GM12864 (cell line): ENCODE results near the gene BIRC3.
A peak's percentile ranks its signal among the peaks of the same experiment; 100 is the strongest.

ENCODE experiments used
- DNase-seq: peaks from one replicate; pipeline ENCODE4 v3.0.0-alpha.2; 2011; ENCODE audit warnings: low read depth
- H3K4me3 ChIP-seq: 2 replicates; pipeline ENCODE4 v1.5.1; 2011; ENCODE audit warnings: mild to moderate bottlenecking, low read depth, low read length, control low read depth
- TF ChIP-seq, protein P1 (sequence below): IDR thresholded peaks from 2 replicates; pipeline ENCODE4 v1.5.1; 2011; ENCODE audit warnings: low read depth, mild to moderate bottlenecking, moderate library complexity, low read length, control low read depth, inconsistent platforms; ENCODE audit errors: missing control alignments

Gene BIRC3

DNA sequence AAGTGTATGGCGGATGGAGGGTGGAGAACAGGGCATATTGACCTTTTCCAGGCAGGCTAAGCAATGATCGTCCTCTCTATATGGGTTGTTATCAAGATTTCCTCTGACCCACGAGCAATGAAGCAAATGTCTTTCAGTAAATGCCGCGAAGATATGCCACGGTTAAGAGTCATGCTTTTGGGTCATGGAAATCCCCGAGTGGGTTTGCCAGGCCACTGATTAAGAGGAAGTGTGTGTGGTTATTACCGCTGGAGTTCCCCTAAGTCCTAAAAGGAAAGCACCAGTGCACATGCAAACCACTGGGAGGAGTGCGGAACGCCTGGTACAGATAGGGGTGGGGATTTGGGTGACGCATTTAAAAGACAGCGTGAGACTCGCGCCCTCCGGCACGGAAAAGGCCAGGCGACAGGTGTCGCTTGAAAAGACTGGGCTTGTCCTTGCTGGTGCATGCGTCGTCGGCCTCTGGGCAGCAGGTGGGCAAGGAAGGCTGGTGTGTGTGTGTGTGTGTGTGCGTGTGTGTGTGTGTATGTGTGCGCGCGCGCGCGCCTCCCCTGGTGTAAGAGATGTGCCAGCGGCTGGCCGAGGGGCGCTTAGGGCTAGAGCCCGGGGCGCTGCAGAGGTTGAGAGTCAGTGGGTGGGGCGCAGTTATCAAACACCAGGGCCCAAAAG, at the start of gene BIRC3:
BIRC3 (plus strand) TSS at position 386 of the 669 bp plus-strand sequence. CDS start 7,026 bp downstream, outside the sequence.
- peak; percentile 99 for DNase-seq
- TF ChIP-seq, protein P1, sequence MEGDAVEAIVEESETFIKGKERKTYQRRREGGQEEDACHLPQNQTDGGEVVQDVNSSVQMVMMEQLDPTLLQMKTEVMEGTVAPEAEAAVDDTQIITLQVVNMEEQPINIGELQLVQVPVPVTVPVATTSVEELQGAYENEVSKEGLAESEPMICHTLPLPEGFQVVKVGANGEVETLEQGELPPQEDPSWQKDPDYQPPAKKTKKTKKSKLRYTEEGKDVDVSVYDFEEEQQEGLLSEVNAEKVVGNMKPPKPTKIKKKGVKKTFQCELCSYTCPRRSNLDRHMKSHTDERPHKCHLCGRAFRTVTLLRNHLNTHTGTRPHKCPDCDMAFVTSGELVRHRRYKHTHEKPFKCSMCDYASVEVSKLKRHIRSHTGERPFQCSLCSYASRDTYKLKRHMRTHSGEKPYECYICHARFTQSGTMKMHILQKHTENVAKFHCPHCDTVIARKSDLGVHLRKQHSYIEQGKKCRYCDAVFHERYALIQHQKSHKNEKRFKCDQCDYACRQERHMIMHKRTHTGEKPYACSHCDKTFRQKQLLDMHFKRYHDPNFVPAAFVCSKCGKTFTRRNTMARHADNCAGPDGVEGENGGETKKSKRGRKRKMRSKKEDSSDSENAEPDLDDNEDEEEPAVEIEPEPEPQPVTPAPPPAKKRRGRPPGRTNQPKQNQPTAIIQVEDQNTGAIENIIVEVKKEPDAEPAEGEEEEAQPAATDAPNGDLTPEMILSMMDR = peak; percentile 30
- peak within 1 kb of the TSS; percentile 79 for H3K4me3 ChIP-seq

DNA sequence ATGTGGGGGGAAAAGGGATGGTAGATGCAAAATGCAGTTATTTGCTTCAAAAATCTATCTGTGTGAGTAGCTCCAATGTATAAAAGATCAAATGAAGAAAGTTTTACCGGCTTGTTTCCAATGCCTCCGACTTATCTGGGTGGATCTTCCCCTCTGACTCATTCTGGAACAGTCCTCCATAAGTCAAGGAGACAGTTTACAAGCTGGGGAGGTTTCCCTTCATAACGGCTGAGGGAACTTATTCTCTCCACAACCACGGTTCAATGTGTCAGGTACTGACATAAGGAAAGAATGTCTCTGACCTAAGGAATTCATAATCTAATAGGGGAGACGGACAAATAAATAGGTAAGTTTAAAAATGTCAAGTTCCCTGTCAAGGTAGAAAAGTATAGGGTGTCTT, 49.7 kb upstream of the BIRC3 start:
- no peak overlapping the region for H3K4me3 ChIP-seq
- DNase-seq = no peak
- TF ChIP-seq, protein P1 = no peak

DNA sequence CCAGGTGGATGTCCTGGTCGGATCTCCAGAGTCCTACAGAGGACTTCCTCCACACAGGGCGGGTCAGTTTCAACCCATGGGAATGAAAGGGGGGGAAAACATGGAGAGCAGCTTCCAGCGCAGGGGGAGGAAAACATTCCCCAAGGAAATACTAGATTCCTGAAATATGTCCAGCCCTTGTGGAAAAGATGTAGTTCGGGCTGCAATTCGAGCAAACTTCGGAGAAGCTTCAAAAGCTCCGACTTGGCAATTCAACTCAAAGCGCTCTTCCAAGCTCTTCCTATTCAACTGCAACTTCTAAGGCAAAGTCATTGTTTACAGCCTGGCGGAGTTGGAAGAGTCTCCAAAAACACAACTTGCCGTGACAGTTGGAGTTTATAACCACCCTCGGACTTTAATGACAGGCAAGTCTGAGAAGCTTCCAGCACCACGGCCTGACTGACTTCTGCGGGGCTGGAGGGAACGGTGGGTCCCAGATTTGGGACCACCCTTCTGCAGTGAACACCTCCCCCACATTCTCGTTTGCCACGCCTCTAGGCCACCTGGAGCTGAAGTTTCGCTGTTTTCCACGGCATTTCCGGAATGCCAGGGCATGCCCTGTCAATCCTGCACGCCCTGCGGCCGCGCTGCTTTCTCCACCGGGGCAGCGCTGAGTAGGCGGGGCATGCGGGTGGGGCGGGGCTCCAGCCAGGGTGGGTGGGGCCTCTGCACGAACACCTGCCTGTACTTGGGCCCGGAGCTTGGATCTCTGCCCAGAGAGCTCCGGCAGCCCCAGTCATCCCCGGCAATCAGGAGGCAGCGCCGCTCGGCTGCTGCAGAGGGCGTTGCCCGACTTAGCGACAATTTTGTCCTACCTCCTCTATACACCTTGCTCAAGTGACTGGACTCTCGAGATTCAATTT, 49.0 kb upstream of the BIRC3 start:
- H3K4me3 ChIP-seq = no peak overlapping the region
- DNase-seq = peak; percentile 16
- TF ChIP-seq, protein P1 = peak; percentile 13

DNA sequence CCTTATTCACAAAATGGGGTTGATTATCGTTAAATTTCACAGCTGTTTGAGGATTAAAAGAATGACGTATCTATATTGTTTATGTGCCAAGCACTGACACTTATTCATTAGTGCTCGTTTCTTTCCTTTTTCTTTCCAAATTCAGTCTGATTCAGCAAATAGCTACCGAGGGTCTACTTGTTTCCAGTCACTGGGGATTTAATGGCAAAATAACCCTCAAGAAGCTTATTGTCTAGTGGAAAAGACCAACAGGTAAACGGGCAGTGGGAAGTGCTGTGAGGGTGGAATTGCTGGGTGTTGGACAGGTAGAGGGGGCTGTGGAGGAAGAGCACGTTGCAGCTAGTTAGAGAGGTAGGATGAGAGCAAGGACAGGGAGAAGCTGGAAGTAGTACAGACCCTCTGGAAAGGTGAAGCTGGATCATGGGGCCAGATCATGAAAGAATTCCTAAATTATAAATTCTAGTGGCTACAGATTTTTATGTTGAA, 48.3 kb upstream of the BIRC3 start:
- no peak for DNase-seq
- no peak overlapping the region for H3K4me3 ChIP-seq

DNA sequence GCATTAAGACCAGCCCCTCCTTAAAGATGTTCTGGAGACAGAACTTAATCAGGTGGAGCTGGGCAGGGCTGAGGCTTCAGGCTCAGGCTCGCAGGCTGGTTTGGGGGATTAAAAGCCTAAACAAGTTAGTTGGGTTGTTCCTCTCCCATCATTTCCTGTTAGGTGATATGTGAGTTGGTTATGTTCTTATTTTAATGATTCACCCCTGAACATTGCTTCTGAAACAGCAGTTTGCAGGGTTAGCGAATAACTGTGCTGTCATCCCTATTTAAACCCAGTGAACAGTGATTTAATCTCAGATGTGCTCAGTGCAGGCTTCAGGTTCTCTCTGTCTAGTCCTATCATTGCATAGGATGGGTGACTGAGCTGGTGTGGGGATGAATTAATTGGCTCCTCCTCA, 47.4 kb upstream of the BIRC3 start:
- TF ChIP-seq, protein P1 = no peak
- DNase-seq = no peak
- H3K4me3 ChIP-seq = no peak overlapping the region

More for the DNA sequence above, 48.3 kb upstream of the BIRC3 start:
- TF ChIP-seq, protein P1 = no peak

DNA sequence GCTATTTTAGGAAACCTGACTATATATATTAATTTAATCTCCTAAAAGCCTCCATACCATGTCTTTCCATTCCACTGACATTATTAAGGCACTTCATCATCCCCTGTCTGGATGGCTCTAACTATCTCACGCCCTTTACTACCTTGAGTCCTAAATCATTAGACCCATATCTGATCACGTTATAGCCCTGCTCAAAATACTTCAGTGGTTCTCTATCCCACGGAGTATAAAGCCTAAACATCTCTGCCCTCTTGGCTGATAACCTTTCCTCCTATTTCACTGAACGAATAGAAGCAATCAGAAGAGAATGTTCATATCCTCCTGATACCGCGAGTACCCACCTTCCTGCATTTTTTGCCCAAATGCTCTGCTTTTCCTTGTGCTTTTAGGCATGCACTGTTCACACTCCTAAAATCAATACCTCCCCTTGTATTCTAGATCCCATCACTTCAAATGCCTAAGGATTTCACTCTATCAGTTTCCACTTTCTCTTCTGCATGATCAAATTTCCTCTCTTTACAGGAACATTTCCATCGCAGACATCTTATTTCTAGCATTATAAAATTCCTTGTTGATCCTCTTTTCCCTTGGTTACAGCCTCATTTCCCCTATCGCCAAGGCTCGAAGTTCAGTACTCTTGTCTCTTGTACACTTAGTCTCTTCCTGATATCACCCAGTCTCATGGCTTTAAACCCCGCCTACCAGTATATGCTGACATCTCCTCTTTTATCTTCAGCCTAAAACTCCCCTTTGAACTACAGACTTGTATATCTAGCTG, 45.0 kb upstream of the BIRC3 start:
- H3K4me3 ChIP-seq = no peak overlapping the region
- DNase-seq = no peak
- TF ChIP-seq, protein P1 = no peak
